ENCODE results near the gene TSPEAR.

- TF ChIP-seq CTCF (IDR thresholded peaks at IDR 0.05) (no peak), CHD2 (IDR thresholded peaks at IDR 0.05; ENCODE audit: low read length, partially characterized antibody) (no peak), MAX (IDR thresholded peaks at IDR 0.05; ENCODE audit: low read depth) (no peak)
These were observed 179.5 kb downstream of the TSPEAR start for GRCh38 chr21:44531606-44532564.

Data from SK-N-SH (cell line).